ENCODE data around the gene PPP2R5C. TPM values are rescaled to one million over a fixed set of nuclear protein-coding genes. Genes with fewer than 3 reads are reported as not detected.

Gene PPP2R5C
- polyA plus RNA-seq, 1 donor from 2014 or later: 111 TPM

- H3K27me3 ChIP-seq (ENCODE audit: insufficient read depth, low read depth, low read length): peaks cover 11% of the 10 kb centered on the region
- H3K9me2 ChIP-seq (ENCODE audit: insufficient read depth, low read length): no peaks in the 10 kb centered on the region
- no peak overlapping the region for H3K27ac ChIP-seq (ENCODE audit: low read length)
- no peaks in the 10 kb centered on the region for H3K79me2 ChIP-seq (replicated peaks; ENCODE audit: insufficient read depth, low read length)
- no peak overlapping the region for H3K4me2 ChIP-seq (ENCODE audit: low read length)
- H3K9ac ChIP-seq (ENCODE audit: low read length): no peak overlapping the region
- H4K20me1 ChIP-seq (ENCODE audit: insufficient read depth): no peaks in the 10 kb centered on the region
- no peaks in the 10 kb centered on the region for H3K9me3 ChIP-seq (ENCODE audit: low read length)
- H3K4me3 ChIP-seq (ENCODE audit: low read length): no peak overlapping the region
- H2AFZ ChIP-seq (ENCODE audit: low read depth, low read length): no peak overlapping the region
- no peaks in the 10 kb centered on the region for H3K36me3 ChIP-seq (ENCODE audit: insufficient read depth, low read length)
- TF ChIP-seq CTCF (IDR thresholded peaks at IDR 0.05; ENCODE audit: poor library complexity, severe bottlenecking): no peak
- no peak for TF ChIP-seq TAF1 (IDR thresholded peaks at IDR 0.05; ENCODE audit: low read depth)
- no peaks in the 10 kb centered on the region for H3F3A ChIP-seq (ENCODE audit: insufficient read depth, low read length, poor library complexity, severe bottlenecking)
These were observed 13.3 kb downstream of the PPP2R5C start for GRCh38 chr14:101774814-101775213.

- Histone ChIP-seq H3K27ac (ENCODE audit: low read length) (no peak overlapping the region), H3K9me3 (ENCODE audit: low read length) (no peaks in the 10 kb centered on the region), H3K36me3 (ENCODE audit: insufficient read depth, low read length) (no peaks in the 10 kb centered on the region), H3K27me3 (ENCODE audit: insufficient read depth, low read depth, low read length) (peaks cover 21% of the 10 kb centered on the region), H3F3A (ENCODE audit: insufficient read depth, low read length, poor library complexity, severe bottlenecking) (no peaks in the 10 kb centered on the region), H3K79me2 (replicated peaks; ENCODE audit: insufficient read depth, low read length) (no peaks in the 10 kb centered on the region), H3K9me2 (ENCODE audit: insufficient read depth, low read length) (no peaks in the 10 kb centered on the region), H2AFZ (ENCODE audit: low read depth, low read length) (no peak overlapping the region), H3K4me3 (ENCODE audit: low read length) (no peak overlapping the region), H4K20me1 (ENCODE audit: insufficient read depth) (no peaks in the 10 kb centered on the region), H3K9ac (ENCODE audit: low read length) (no peak overlapping the region), H3K4me2 (ENCODE audit: low read length) (no peak overlapping the region)
- TF ChIP-seq TAF1 (IDR thresholded peaks at IDR 0.05; ENCODE audit: low read depth) (no peak), REST (IDR thresholded peaks at IDR 0.05; ENCODE audit: borderline replicate concordance) (no peak), EP300 (conservative IDR thresholded peaks at IDR 0.05; ENCODE audit: poor library complexity, severe bottlenecking) (no peak), POLR2AphosphoS5 (IDR thresholded peaks at IDR 0.05) (no peak), EZH2 (IDR thresholded peaks at IDR 0.05; ENCODE audit: borderline replicate concordance, insufficient read depth, low read length, poor library complexity, severe bottlenecking) (no peak), SMC3 (conservative IDR thresholded peaks at IDR 0.05; ENCODE audit: poor library complexity) (no peak), CTCF (IDR thresholded peaks at IDR 0.05; ENCODE audit: poor library complexity, severe bottlenecking) (no peak), MXI1 (conservative IDR thresholded peaks at IDR 0.05; ENCODE audit: poor library complexity, severe bottlenecking) (no peak), RAD21 (conservative IDR thresholded peaks at IDR 0.05) (no peak)
These were observed 14.3 kb downstream of the PPP2R5C start for GRCh38 chr14:101775826-101776225.
